IPS-18c (cell line): ENCODE data around the gene DCDC2C.

Experiments
- H3K4me3 ChIP-seq: 2 replicates; pipeline ENCODE4 v1.7.0; 2013; ENCODE audit warnings: low read depth, mild to moderate bottlenecking, low read length, moderate library complexity; ENCODE audit not compliant: insufficient read depth
- H3K9me3 ChIP-seq: one replicate; pipeline ENCODE4 v1.6.1; 2013; ENCODE audit warnings: mild to moderate bottlenecking, low read length, moderate library complexity; ENCODE audit not compliant: control insufficient read depth, insufficient read depth

The DCDC2C gene

GRCh38 chr2:3827673-3828575, 124.5 kb downstream of the DCDC2C start:
- H3K9me3 ChIP-seq, result no peaks in the 10 kb centered on the region
- H3K4me3 ChIP-seq, result no peak overlapping the region

- no peak overlapping the region for H3K4me3 ChIP-seq
- H3K9me3 ChIP-seq, result no peaks in the 10 kb centered on the region
Measured at GRCh38 chr2:3830796-3831195, 127.4 kb downstream of the DCDC2C start.

GRCh38 chr2:3837086-3837485, 133.7 kb downstream of the DCDC2C start:
- H3K9me3 ChIP-seq, result no peaks in the 10 kb centered on the region
- no peak overlapping the region for H3K4me3 ChIP-seq

- Histone ChIP-seq H3K9me3 (no peaks in the 10 kb centered on the region), H3K4me3 (no peak overlapping the region)
Measured at GRCh38 chr2:3838348-3838747, 135.0 kb downstream of the DCDC2C start.

GRCh38 chr2:3839476-3839875, 136.1 kb downstream of the DCDC2C start:
- H3K9me3 ChIP-seq, result no peaks in the 10 kb centered on the region
- H3K4me3 ChIP-seq, result no peak overlapping the region

- Histone ChIP-seq H3K4me3 (no peak overlapping the region), H3K9me3 (no peaks in the 10 kb centered on the region)
Measured at GRCh38 chr2:3840611-3841155, 137.3 kb downstream of the DCDC2C start.

- peaks cover 2% of the 10 kb centered on the region for H3K9me3 ChIP-seq
- no peak overlapping the region for H3K4me3 ChIP-seq
Measured at GRCh38 chr2:3847397-3848052, 144.2 kb downstream of the DCDC2C start.

- Histone ChIP-seq H3K4me3 (no peak overlapping the region), H3K9me3 (peaks cover 2% of the 10 kb centered on the region)
Measured at GRCh38 chr2:3848776-3849175, 145.4 kb downstream of the DCDC2C start.

GRCh38 chr2:3849213-3849612, 145.8 kb downstream of the DCDC2C start:
- no peak overlapping the region for H3K4me3 ChIP-seq

GRCh38 chr2:3857576-3857975, 154.2 kb downstream of the DCDC2C start:
- Histone ChIP-seq H3K4me3 (no peak overlapping the region), H3K9me3 (no peaks in the 10 kb centered on the region)

More at GRCh38 chr2:3849213-3849612, 145.8 kb downstream of the DCDC2C start:
- peaks cover 2% of the 10 kb centered on the region for H3K9me3 ChIP-seq

- Histone ChIP-seq H3K4me3 (no peak overlapping the region), H3K9me3 (no peaks in the 10 kb centered on the region)
Measured at GRCh38 chr2:3864943-3865865, 161.8 kb downstream of the DCDC2C start.

GRCh38 chr2:3867469-3867868, 164.1 kb downstream of the DCDC2C start:
- Histone ChIP-seq H3K9me3 (no peaks in the 10 kb centered on the region), H3K4me3 (no peak overlapping the region)

GRCh38 chr2:3868012-3868805, 164.8 kb downstream of the DCDC2C start:
- H3K4me3 ChIP-seq, result no peak overlapping the region; the same call in 1 of the 2 replicates

GRCh38 chr2:3870222-3870621, 166.8 kb downstream of the DCDC2C start:
- Histone ChIP-seq H3K4me3 (no peak overlapping the region), H3K9me3 (no peaks in the 10 kb centered on the region)

More at GRCh38 chr2:3868012-3868805, 164.8 kb downstream of the DCDC2C start:
- no peaks in the 10 kb centered on the region for H3K9me3 ChIP-seq

- H3K4me3 ChIP-seq, result no peak overlapping the region
- H3K9me3 ChIP-seq, result no peaks in the 10 kb centered on the region
Measured at GRCh38 chr2:3871002-3871401, 167.6 kb downstream of the DCDC2C start.

GRCh38 chr2:3872451-3872850, 169.1 kb downstream of the DCDC2C start:
- Histone ChIP-seq H3K9me3 (no peaks in the 10 kb centered on the region), H3K4me3 (no peak overlapping the region)
